ENCODE results near the gene TSPEAR. TPM values are rescaled to one million over a fixed set of nuclear protein-coding genes. Genes with fewer than 3 reads are reported as not detected.
A peak's percentile ranks its signal among the peaks of the same experiment; 100 is the strongest.

TSPEAR gene
- total RNA-seq, 1 experiment from 2014 or later, result 2.1 TPM

DNA sequence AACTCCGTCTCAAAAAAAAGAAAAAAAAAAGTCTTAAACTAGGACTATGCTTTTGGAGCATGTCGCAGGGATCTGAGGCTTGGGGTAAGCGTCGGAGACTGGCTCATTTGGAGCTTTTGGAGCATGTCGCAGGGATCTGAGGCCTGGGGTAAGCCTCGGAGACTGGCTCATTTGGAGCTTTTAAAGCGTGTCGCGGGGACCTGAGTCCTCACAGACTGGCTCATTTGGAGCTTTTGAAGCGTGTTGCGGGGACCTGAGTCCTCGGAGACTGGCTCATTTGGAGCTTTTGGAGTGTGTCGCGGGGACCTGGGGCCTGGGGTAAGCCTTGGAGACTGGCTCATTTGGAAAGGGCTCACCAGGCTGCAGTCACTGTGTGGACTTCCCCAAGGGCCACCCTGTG lies 13.6 kb upstream of the TSPEAR start (continued):
- TF ChIP-seq, protein P1, sequence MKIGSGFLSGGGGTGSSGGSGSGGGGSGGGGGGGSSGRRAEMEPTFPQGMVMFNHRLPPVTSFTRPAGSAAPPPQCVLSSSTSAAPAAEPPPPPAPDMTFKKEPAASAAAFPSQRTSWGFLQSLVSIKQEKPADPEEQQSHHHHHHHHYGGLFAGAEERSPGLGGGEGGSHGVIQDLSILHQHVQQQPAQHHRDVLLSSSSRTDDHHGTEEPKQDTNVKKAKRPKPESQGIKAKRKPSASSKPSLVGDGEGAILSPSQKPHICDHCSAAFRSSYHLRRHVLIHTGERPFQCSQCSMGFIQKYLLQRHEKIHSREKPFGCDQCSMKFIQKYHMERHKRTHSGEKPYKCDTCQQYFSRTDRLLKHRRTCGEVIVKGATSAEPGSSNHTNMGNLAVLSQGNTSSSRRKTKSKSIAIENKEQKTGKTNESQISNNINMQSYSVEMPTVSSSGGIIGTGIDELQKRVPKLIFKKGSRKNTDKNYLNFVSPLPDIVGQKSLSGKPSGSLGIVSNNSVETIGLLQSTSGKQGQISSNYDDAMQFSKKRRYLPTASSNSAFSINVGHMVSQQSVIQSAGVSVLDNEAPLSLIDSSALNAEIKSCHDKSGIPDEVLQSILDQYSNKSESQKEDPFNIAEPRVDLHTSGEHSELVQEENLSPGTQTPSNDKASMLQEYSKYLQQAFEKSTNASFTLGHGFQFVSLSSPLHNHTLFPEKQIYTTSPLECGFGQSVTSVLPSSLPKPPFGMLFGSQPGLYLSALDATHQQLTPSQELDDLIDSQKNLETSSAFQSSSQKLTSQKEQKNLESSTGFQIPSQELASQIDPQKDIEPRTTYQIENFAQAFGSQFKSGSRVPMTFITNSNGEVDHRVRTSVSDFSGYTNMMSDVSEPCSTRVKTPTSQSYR (CRISPR knock-in tag; IDR thresholded peaks at IDR 0.05), result no peak
- TF ChIP-seq, protein P2, sequence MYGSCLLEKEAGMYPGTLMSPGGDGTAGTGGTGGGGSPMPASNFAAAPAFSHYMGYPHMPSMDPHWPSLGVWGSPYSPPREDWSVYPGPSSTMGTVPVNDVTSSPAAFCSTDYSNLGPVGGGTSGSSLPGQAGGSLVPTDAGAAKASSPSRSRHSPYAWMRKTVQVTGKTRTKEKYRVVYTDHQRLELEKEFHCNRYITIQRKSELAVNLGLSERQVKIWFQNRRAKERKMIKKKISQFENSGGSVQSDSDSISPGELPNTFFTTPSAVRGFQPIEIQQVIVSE (CRISPR knock-in tag; IDR thresholded peaks at IDR 0.05; ENCODE audit: borderline replicate concordance), result no peak

DNA sequence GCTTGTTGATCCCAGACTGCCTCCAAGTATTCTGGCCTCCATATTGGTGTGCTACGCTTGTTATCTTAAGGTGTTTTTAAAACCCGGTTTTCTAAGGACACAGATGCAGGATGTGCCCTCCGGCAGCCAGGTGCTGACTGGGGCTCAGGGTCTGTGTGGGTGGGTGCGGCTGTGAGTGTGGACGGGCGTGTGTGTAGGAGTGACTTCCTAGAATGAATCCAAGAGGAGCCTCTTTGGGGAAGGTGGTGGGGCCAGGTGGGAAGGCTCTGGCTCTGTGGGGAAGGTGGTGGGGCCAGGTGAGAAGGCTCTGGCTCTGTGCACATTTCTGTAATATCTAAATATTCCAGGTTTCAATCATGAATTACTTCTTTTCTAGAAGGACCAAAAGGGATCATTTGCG lies 12.8 kb upstream of the TSPEAR start:
- ChIA-PET POLR2A (interaction anchor here (0.6 kb wide), 1 partner anchor 847 kb away, joined by 6 read pairs; no protein-coding TSS in a partner anchor), CTCF (interaction anchor here (1.1 to 1.5 kb wide), 2 partner anchors 76 to 234 kb away, joined by 3 to 6 read pairs; no protein-coding TSS in a partner anchor)
- Mint-ChIP-seq H3K36me3 (no peaks in the 10 kb centered on the region), H3K4me1 (peaks cover 13% of the 10 kb centered on the region), H3K9me3 (no peaks in the 10 kb centered on the region), H3K4me3 (no peak overlapping the region), H3K27me3 (ENCODE audit: low read depth) (peaks cover 13% of the 10 kb centered on the region), H3K27ac (no peak overlapping the region)
- no peak for ATAC-seq
- TF ChIP-seq TCF7 (CRISPR knock-in tag; IDR thresholded peaks at IDR 0.05; ENCODE audit: low read depth) (no peak), NR1H2 (CRISPR knock-in tag; IDR thresholded peaks at IDR 0.05) (no peak), ZNF396 (CRISPR knock-in tag; IDR thresholded peaks at IDR 0.05; ENCODE audit: borderline replicate concordance) (no peak), ZNF416 (CRISPR knock-in tag; IDR thresholded peaks at IDR 0.05) (no peak)
- no peak for DNase-seq (ENCODE audit: low spot score)

DNA sequence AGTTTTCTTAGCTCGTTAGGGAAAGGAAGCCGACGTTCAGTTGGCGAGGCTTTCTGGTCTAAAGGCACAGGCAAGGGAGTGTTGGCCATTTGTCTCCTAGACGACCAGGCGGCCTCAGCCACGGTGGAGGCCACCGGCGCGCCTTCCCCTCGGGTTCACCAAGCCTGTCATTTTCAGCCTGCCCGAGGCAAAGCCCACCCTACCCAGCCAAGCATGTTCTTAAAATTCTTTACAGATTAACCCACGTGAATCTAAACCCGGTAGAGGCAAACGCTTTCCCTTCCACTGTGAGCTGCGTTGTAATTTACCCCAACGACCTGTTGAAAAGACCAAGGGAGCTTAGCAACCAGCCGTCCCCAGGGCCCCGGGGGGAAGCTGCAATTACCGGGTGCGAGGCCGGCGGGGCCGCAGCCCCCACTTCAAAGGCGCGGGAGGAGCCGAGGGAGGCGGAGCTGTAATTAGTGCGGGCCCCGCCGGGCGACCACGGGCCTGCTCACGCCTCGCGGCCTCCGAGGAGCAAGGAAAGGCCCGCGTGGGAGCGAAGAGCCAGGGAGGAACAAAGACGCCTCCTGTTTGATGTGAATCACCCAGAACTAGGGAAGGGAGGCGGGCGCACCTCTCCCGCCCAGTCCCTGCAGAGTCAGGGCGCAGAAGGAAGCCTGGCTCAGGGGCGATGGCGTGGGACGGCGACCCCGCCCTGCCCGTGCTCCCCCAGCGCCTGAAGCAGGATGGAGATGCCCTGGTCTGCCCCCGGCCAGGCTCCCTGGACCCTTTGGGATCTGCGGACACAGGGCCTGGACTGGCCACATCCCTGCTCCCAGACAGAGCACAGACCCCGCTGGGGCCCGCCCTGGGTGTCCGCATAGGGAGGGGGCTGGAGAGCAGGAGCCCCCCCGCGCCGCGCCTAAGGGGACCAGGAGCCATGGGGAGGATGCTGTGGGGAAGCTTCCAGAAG lies 12.1 kb upstream of the TSPEAR start:
- H3K9me3 Mint-ChIP-seq, result no peaks in the 10 kb centered on the region
- 0 out of 2 replicates have a peak overlapping the region, but pooled peaks have one; percentile 18 for H3K27ac Mint-ChIP-seq
- no peak for DNase-seq (ENCODE audit: low spot score)
- peak overlapping the region; percentile 34; the same call in 1 of the 2 replicates for H3K4me3 Mint-ChIP-seq
- peaks cover 20% of the 10 kb centered on the region for H3K4me1 Mint-ChIP-seq
- no peaks in the 10 kb centered on the region for H3K36me3 Mint-ChIP-seq
- peak; percentile 42 for ATAC-seq
- CTCF ChIA-PET, result interaction anchor here (1.1 to 1.7 kb wide), 4 partner anchors 70 to 233 kb away, joined by 5 to 8 read pairs (median 6); no protein-coding TSS in a partner anchor
- POLR2A ChIA-PET, result interaction anchor here (0.8 kb wide), 1 partner anchor 10 kb away, joined by 3 read pairs; no protein-coding TSS in a partner anchor
- peaks cover 13% of the 10 kb centered on the region for H3K27me3 Mint-ChIP-seq (ENCODE audit: low read depth)
- TF ChIP-seq CBFB (CRISPR knock-in tag; IDR thresholded peaks at IDR 0.05; ENCODE audit: low read depth), result no peak
- no peak for TF ChIP-seq ZNF317 (CRISPR knock-in tag; IDR thresholded peaks at IDR 0.05; ENCODE audit: borderline replicate concordance, low read depth)
- no peak for TF ChIP-seq RELA (CRISPR knock-in tag; IDR thresholded peaks at IDR 0.05; ENCODE audit: borderline replicate concordance)
- no peak for TF ChIP-seq NFATC4 (CRISPR knock-in tag; IDR thresholded peaks at IDR 0.05)
- TF ChIP-seq, protein P3, sequence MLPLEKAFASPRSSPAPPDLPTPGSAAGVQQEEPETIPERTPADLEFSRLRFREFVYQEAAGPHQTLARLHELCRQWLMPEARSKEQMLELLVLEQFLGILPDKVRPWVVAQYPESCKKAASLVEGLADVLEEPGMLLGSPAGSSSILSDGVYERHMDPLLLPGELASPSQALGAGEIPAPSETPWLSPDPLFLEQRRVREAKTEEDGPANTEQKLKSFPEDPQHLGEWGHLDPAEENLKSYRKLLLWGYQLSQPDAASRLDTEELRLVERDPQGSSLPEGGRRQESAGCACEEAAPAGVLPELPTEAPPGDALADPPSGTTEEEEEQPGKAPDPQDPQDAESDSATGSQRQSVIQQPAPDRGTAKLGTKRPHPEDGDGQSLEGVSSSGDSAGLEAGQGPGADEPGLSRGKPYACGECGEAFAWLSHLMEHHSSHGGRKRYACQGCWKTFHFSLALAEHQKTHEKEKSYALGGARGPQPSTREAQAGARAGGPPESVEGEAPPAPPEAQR (CRISPR knock-in tag; IDR thresholded peaks at IDR 0.05), result no peak
- TF ChIP-seq, protein P4, sequence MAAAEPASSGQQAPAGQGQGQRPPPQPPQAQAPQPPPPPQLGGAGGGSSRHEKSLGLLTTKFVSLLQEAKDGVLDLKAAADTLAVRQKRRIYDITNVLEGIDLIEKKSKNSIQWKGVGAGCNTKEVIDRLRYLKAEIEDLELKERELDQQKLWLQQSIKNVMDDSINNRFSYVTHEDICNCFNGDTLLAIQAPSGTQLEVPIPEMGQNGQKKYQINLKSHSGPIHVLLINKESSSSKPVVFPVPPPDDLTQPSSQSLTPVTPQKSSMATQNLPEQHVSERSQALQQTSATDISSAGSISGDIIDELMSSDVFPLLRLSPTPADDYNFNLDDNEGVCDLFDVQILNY (CRISPR knock-in tag; IDR thresholded peaks at IDR 0.05), result 0 out of 2 replicates have a peak, but pooled peaks have one; percentile 18
- no peak for TF ChIP-seq ZNF138 (CRISPR knock-in tag; conservative IDR thresholded peaks at IDR 0.05)
- TF ChIP-seq ZNF219 (CRISPR knock-in tag; IDR thresholded peaks at IDR 0.05; ENCODE audit: borderline replicate concordance), result no peak
- TF ChIP-seq, protein P5, sequence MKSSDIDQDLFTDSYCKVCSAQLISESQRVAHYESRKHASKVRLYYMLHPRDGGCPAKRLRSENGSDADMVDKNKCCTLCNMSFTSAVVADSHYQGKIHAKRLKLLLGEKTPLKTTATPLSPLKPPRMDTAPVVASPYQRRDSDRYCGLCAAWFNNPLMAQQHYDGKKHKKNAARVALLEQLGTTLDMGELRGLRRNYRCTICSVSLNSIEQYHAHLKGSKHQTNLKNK (CRISPR knock-in tag; IDR thresholded peaks at IDR 0.05), result no peak
- no peak for TF ChIP-seq FOXK1 (CRISPR knock-in tag; IDR thresholded peaks at IDR 0.05)
- no peak for TF ChIP-seq NR3C1 (CRISPR knock-in tag; conservative IDR thresholded peaks at IDR 0.05; ENCODE audit: low read depth)
- TF ChIP-seq, protein P6, sequence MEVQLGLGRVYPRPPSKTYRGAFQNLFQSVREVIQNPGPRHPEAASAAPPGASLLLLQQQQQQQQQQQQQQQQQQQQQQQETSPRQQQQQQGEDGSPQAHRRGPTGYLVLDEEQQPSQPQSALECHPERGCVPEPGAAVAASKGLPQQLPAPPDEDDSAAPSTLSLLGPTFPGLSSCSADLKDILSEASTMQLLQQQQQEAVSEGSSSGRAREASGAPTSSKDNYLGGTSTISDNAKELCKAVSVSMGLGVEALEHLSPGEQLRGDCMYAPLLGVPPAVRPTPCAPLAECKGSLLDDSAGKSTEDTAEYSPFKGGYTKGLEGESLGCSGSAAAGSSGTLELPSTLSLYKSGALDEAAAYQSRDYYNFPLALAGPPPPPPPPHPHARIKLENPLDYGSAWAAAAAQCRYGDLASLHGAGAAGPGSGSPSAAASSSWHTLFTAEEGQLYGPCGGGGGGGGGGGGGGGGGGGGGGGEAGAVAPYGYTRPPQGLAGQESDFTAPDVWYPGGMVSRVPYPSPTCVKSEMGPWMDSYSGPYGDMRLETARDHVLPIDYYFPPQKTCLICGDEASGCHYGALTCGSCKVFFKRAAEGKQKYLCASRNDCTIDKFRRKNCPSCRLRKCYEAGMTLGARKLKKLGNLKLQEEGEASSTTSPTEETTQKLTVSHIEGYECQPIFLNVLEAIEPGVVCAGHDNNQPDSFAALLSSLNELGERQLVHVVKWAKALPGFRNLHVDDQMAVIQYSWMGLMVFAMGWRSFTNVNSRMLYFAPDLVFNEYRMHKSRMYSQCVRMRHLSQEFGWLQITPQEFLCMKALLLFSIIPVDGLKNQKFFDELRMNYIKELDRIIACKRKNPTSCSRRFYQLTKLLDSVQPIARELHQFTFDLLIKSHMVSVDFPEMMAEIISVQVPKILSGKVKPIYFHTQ (CRISPR knock-in tag; IDR thresholded peaks at IDR 0.05), result no peak
- no peak for TF ChIP-seq FOXP1 (CRISPR knock-in tag; IDR thresholded peaks at IDR 0.05; ENCODE audit: borderline replicate concordance)
